SK-N-SH (cell line): ENCODE measurements around the gene CGB2.
"Not testable (repeated sequence)": the region's sequence is repeated elsewhere in the genome, so short reads cannot be mapped to it uniquely, and the experiment has no call there.

Source experiments
- CHD2 ChIP-seq: fragments of 150-350 bp; IDR thresholded peaks from 2 replicates; pipeline ENCODE4 v1.6.1; 2018; ENCODE audit warnings: low read length; ENCODE audit not compliant: partially characterized antibody
- EZH2phosphoT487 ChIP-seq: fragments of 200-600 bp; sonication (generic); IDR thresholded peaks from 2 replicates; pipeline ENCODE4 v1.6.1; 2017; ENCODE audit warnings: low read depth, mixed run types, mild to moderate bottlenecking, antibody characterized with exemption, moderate library complexity, borderline replicate concordance
- POLR2AphosphoS5 ChIP-seq: IDR thresholded peaks from 2 replicates; pipeline ENCODE4 v1.6.1; 2012; ENCODE audit warnings: low read depth, low read length
- TAF1 ChIP-seq: IDR thresholded peaks from 2 replicates; pipeline ENCODE4 v1.6.1; 2012; ENCODE audit warnings: low read depth, mild to moderate bottlenecking, low read length, moderate library complexity, borderline replicate concordance
- TF ChIP-seq, protein P1 (sequence below): fragments of 200-600 bp; sonication (generic); IDR thresholded peaks from 2 replicates; pipeline ENCODE4 v1.6.1; 2017; ENCODE audit warnings: antibody characterized with exemption, mild to moderate bottlenecking, moderate library complexity

DNA sequence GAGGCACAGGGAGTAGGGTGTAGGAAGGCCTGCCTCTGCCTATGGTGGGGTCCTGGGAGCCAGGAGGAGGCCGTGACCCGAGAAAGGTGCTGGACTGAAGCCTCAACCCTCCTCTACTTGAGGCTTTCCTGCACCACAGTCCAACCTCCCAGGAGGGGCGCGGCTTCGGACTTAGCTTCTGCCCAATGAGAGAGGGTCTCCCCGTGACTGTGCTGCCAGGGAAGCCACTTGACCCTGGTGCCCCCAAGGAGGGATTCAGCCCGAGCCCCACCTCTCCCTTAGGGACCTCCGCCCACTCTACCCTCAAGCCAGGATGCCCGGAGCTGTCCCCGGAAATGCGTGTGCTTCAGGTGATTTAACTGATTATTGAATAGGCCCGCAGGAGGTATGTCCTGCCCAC, 17.3 kb downstream of the CGB2 start, which contains the start of gene CGB8:
- TF ChIP-seq, protein P1, sequence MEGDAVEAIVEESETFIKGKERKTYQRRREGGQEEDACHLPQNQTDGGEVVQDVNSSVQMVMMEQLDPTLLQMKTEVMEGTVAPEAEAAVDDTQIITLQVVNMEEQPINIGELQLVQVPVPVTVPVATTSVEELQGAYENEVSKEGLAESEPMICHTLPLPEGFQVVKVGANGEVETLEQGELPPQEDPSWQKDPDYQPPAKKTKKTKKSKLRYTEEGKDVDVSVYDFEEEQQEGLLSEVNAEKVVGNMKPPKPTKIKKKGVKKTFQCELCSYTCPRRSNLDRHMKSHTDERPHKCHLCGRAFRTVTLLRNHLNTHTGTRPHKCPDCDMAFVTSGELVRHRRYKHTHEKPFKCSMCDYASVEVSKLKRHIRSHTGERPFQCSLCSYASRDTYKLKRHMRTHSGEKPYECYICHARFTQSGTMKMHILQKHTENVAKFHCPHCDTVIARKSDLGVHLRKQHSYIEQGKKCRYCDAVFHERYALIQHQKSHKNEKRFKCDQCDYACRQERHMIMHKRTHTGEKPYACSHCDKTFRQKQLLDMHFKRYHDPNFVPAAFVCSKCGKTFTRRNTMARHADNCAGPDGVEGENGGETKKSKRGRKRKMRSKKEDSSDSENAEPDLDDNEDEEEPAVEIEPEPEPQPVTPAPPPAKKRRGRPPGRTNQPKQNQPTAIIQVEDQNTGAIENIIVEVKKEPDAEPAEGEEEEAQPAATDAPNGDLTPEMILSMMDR, result not testable (repeated sequence)
- TF ChIP-seq POLR2AphosphoS5, EZH2phosphoT487, CHD2, TAF1: not testable (repeated sequence)
